SK-N-MC (cell line): ENCODE measurements around the gene ARHGAP18.

Experiments used
- DNase-seq: peaks from one replicate; pipeline ENCODE4 v3.0.0-alpha.2; 2011; ENCODE audit warnings: low read depth, low spot score
- H3K27ac ChIP-seq: fragments of 200-600 bp; sonication (generic); 2 replicates; pipeline ENCODE4 v1.5.1; 2016; ENCODE audit warnings: mixed run types
- H3K36me3 ChIP-seq: fragments of 200-600 bp; sonication (generic); 2 replicates; pipeline ENCODE4 v1.6.1; 2017; ENCODE audit warnings: antibody characterized with exemption, low read length, mixed read lengths; ENCODE audit not compliant: insufficient read depth
- H3K4me3 ChIP-seq: fragments of 200-600 bp; sonication (generic); 2 replicates; pipeline ENCODE4 v1.5.1; 2016
- H3K9ac ChIP-seq: fragments of 200-600 bp; sonication (generic); 2 replicates; pipeline ENCODE4 v1.8.0; 2017; ENCODE audit warnings: mixed run types, mixed read lengths; ENCODE audit not compliant: insufficient read length
- H3K9me3 ChIP-seq: fragments of 200-600 bp; sonication (generic); 2 replicates; pipeline ENCODE4 v1.6.1; 2017; ENCODE audit warnings: low read depth, mild to moderate bottlenecking, antibody characterized with exemption, low read length, moderate library complexity, mixed read lengths
- EZH2 ChIP-seq: fragments of 200-600 bp; sonication (generic); IDR thresholded peaks from one replicate; pipeline ENCODE4 v1.6.1; 2017; ENCODE audit warnings: antibody characterized with exemption
- FOXP2 ChIP-seq: optimal IDR thresholded peaks from 2 replicates; pipeline ENCODE3; 2011; ENCODE audit warnings: mild to moderate bottlenecking, moderate library complexity; ENCODE audit not compliant: insufficient read depth; ENCODE audit errors: extremely low read length, control extremely low read depth
- POLR2AphosphoS5 ChIP-seq: IDR thresholded peaks from 2 replicates; pipeline ENCODE4 v1.6.1; 2012; ENCODE audit warnings: mild to moderate bottlenecking, low read depth, low read length, borderline replicate concordance

ARHGAP18 gene

GRCh38 chr6:129672341-129672682 lies 37.7 kb downstream of the ARHGAP18 start:
- no peak for DNase-seq
- TF ChIP-seq EZH2, result no peak
- no peak for TF ChIP-seq POLR2AphosphoS5
- no peak for TF ChIP-seq FOXP2
- H3K9me3 ChIP-seq, result no peaks in the 10 kb centered on the region
- peak overlapping the region; percentile 2; the same call in 1 of the 2 replicates for H3K4me3 ChIP-seq
- no peaks in the 10 kb centered on the region for H3K36me3 ChIP-seq
- peak overlapping the region; percentile 80 for H3K27ac ChIP-seq
- H3K9ac ChIP-seq, result no peak overlapping the region

- Histone ChIP-seq H3K4me3 (no peak overlapping the region), H3K9ac (no peak overlapping the region), H3K27ac (peak overlapping the region; percentile 80), H3K9me3 (no peaks in the 10 kb centered on the region), H3K36me3 (no peaks in the 10 kb centered on the region)
- no peak for TF ChIP-seq EZH2
- TF ChIP-seq FOXP2, result no peak
- TF ChIP-seq POLR2AphosphoS5, result no peak
- DNase-seq, result no peak
Observed at GRCh38 chr6:129671442-129672340, 38.3 kb downstream of the ARHGAP18 start.

GRCh38 chr6:129670634-129671033 lies 39.3 kb downstream of the ARHGAP18 start:
- Histone ChIP-seq H3K9ac (no peak overlapping the region), H3K4me3 (no peak overlapping the region), H3K27ac (peak overlapping the region; percentile 85), H3K36me3 (no peaks in the 10 kb centered on the region), H3K9me3 (no peaks in the 10 kb centered on the region)
- DNase-seq, result no peak
- TF ChIP-seq FOXP2, result no peak
- TF ChIP-seq EZH2, result no peak
- no peak for TF ChIP-seq POLR2AphosphoS5

- Histone ChIP-seq H3K4me3 (no peak overlapping the region), H3K27ac (no peak overlapping the region), H3K36me3 (no peaks in the 10 kb centered on the region), H3K9ac (no peak overlapping the region), H3K9me3 (no peaks in the 10 kb centered on the region)
- TF ChIP-seq EZH2 (no peak), FOXP2 (no peak), POLR2AphosphoS5 (no peak)
- DNase-seq, result no peak
Observed at GRCh38 chr6:129667621-129668020, 42.4 kb downstream of the ARHGAP18 start.

- Histone ChIP-seq H3K4me3 (no peak overlapping the region), H3K9ac (no peak overlapping the region), H3K27ac (no peak overlapping the region), H3K36me3 (no peaks in the 10 kb centered on the region), H3K9me3 (no peaks in the 10 kb centered on the region)
- TF ChIP-seq FOXP2, result no peak
- no peak for TF ChIP-seq EZH2
- no peak for TF ChIP-seq POLR2AphosphoS5
- no peak for DNase-seq
Observed at GRCh38 chr6:129667034-129667433, 42.9 kb downstream of the ARHGAP18 start.

- H3K4me3 ChIP-seq, result no peak overlapping the region
- TF ChIP-seq EZH2 (no peak), FOXP2 (no peak), POLR2AphosphoS5 (no peak)
- no peak overlapping the region for H3K9ac ChIP-seq
- DNase-seq, result no peak
- H3K36me3 ChIP-seq, result no peaks in the 10 kb centered on the region
- no peak overlapping the region for H3K27ac ChIP-seq
- H3K9me3 ChIP-seq, result no peaks in the 10 kb centered on the region
Observed at GRCh38 chr6:129665555-129665954, 44.4 kb downstream of the ARHGAP18 start.

- Histone ChIP-seq H3K4me3 (no peak overlapping the region), H3K27ac (no peak overlapping the region), H3K9me3 (no peaks in the 10 kb centered on the region), H3K9ac (no peak overlapping the region), H3K36me3 (no peaks in the 10 kb centered on the region)
- TF ChIP-seq FOXP2, result no peak
- TF ChIP-seq EZH2, result no peak
- no peak for TF ChIP-seq POLR2AphosphoS5
- no peak for DNase-seq
Observed at GRCh38 chr6:129663531-129663930, 46.4 kb downstream of the ARHGAP18 start.

GRCh38 chr6:129662980-129663431 lies 47.0 kb downstream of the ARHGAP18 start:
- H3K27ac ChIP-seq, result no peak overlapping the region
- H3K4me3 ChIP-seq, result no peak overlapping the region
- no peak overlapping the region for H3K9ac ChIP-seq
- H3K36me3 ChIP-seq, result no peaks in the 10 kb centered on the region
- H3K9me3 ChIP-seq, result no peaks in the 10 kb centered on the region
- TF ChIP-seq FOXP2 (no peak), EZH2 (no peak), POLR2AphosphoS5 (no peak)
- no peak for DNase-seq
